HG02885 (cell line): ENCODE data around the gene CTXN3.

Experiments
- ATAC-seq: cut with Tn5 transposase; IDR thresholded peaks from one replicate; pipeline ENCODE4 v1.9.1; 2021; ENCODE audit warnings: mild to moderate bottlenecking; ENCODE audit not compliant: unreplicated experiment, poor library complexity

Gene CTXN3

GRCh38 chr5:127649018-127649439, at the start of gene CTXN3:
TSS of gene CTXN3 (plus strand) at chr5:127649082. CDS start at chr5:127657522, 8,440 bp downstream.
- ATAC-seq: no peak

DNA sequence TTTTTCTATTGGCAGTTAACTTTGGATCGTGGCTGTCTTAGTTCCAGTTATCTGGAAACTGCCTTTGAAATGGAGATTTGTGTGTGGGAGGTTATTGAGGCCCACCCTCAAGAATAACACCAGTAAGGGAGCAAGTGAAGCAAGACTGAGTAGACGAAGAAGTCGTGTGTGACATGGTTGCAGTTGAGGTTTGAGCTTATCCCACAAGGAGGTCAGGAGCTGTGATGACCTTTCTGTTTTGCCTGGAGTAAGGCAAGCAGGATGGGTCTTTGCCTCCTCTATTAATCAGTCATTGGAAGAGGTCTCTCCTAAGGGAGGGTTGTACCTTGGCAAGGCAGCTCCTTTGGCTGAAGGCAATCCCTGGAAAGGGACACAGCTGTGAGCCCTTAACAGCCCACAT, 49.6 kb upstream of the CTXN3 start:
- no peak for ATAC-seq

- ATAC-seq: no peak
These were observed 49.0 kb upstream of the CTXN3 start for GRCh38 chr5:127599847-127600246.

DNA sequence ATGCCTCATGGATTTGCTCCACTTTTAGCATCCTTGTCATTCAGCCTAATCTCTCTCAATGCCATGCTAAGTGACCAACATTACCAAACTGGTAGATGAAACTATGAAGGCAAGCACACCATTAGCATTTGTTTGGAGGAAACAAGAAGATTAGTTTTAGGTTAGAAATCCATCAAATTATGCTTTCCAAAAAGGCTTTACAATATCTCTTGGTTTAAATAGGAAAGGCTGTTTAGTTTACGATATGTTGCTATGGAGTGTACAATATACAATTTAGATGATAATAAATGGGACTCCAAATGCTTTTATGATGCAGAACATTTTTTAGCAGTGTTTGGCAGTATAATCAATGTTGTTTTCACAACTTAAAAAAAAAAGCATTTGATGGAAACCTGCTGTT, 47.8 kb upstream of the CTXN3 start:
- no peak for ATAC-seq

- ATAC-seq: no peak
These were observed 47.3 kb upstream of the CTXN3 start for GRCh38 chr5:127601601-127602000.

DNA sequence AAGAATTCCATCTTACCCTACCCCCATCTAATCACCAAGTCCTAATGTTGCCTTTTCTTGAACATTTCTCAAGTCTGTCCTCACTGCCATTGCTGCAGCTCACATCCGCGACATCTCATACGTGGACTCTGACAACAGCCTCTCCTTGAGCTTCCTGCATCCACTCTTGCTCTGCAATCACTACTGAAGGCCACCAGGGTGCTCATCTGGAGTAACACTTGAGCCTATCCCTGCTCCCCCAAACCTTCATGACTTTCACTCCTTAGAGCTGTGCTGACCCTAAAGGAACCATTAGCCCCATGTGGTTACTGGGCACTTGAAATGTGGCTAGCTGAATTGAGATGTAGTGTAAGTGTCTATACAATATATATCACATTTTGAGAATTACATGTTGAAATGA, 46.4 kb upstream of the CTXN3 start:
- ATAC-seq: no peak

DNA sequence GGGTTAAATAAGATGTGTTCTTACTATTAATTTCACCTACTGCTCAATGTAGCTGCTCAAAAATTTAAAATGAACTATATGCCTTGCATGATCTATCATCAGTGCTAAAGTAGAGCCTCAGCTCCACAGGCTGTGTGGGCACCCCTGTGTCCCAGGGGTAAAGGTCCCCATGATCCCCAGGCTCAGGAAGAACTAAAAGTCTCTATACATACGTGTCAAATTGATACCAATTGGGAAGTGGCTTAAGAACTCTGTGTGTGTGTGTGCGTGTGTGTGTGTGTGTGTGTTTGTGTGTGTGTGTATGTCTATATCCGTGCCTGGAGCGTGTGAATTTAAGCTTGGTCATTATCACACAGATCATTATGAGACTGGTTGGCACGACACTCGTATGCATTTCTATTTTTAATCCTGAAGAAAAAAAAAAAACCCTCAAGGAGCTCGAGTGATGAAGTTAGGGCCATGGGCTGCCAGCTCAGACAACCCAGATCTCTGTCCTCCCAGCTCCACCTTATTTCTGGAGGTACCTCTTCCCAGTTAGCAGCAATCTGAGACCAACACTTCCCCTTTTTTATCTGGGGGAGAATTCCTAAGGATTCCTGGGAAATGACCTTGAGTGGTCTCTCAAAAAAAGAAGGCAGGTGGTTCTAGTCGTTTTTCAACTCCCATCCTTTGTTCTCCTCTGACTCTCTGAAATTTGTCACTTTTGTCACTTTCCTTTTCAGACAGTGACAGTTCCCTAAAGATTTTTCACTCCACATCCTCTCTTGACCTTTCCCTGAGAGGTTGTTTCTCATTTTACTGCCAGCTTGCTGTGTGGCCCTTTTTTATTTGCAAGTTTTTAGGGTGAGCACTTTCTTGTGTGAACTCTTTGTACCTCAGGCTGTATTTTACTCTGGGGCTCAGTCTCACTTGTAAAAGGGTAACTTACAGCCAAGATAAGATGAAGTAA, 45.7 kb upstream of the CTXN3 start:
- ATAC-seq: no peak

DNA sequence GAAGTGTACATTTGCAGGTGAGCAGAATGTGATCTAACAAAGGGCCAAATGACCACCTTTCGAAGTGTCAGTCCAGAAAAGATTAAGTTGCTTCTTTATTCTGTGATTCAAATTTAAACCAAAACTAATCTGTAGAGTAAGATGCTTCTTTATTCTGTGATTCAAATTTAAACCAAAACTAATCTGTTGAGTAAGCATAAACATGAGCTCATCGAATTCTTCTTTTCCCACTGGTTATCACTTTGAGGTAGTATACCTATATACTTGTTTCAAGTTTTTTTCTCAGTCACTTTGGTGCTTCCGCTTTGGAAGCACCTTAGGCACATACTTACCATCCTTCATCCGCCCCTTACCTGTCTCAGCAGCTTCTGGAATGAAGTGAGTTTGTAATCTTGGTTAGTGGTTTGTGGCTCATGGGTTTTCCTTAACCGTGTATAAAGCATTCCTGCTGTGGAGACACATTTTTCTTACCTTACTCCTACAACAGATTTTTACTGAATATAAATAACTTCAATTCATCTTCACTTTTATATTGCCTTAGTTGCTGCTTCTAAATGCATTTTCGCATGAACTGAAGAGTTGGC, 40.7 kb upstream of the CTXN3 start:
- peak; percentile 48 for ATAC-seq

- ATAC-seq: no peak
These were observed 39.9 kb upstream of the CTXN3 start for GRCh38 chr5:127609011-127609410.

- no peak for ATAC-seq
These were observed 38.9 kb upstream of the CTXN3 start for GRCh38 chr5:127609957-127610356.

DNA sequence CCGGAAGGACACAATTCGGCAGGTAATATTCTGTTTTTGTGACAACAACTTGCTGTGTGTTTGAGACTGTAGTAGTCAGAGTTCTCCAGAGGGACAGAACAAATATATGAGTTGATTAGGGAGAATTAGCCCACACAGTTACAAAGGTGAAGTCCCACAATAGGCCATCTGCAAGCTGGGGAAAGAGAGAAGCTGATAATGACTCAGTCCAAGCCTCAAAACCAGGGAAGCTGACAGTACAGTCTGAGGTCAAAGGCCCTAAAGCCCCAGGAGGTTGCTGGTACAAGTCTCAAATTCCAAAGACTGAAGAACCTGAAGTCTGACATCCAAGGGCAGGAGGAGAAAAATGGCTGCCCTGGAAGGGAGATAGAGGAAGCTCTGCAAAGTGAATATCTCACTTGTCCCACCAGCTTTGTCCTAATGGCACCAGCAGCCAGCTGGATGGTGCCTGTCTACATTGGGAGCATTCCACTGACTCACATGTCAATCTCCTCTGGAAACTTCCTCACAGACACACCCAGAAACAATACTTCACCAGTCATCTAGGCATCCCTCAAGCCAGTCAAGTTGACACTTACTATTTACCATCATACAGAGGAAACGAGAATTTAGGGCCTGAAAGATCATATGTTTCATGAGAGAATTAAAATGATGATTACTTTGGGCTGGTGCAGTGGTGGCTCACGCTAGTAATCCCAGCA, 36.3 kb upstream of the CTXN3 start:
- no peak for ATAC-seq

DNA sequence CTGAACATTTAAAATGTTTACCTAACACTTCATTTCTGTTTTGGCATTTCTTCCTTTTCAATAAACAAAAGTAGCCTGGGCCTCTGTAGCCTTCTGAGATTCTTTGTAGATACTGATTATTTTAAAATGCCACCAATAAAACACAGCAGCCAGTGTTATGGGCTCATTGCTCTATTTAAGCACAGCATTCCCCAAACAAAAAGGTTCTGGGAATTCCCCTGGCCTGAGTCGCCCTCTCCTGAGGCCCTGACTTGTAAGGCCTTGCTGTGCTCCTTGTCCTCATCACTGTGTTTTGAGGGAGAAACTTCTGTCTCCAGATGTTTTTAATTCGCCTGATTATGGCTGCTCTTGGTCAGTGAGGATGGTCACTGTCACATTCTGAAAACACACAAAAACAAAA, 33.0 kb upstream of the CTXN3 start:
- ATAC-seq: no peak

- ATAC-seq: no peak
These were observed 28.9 kb upstream of the CTXN3 start for GRCh38 chr5:127619908-127620479.

- no peak for ATAC-seq
These were observed 27.1 kb upstream of the CTXN3 start for GRCh38 chr5:127621601-127622325.

DNA sequence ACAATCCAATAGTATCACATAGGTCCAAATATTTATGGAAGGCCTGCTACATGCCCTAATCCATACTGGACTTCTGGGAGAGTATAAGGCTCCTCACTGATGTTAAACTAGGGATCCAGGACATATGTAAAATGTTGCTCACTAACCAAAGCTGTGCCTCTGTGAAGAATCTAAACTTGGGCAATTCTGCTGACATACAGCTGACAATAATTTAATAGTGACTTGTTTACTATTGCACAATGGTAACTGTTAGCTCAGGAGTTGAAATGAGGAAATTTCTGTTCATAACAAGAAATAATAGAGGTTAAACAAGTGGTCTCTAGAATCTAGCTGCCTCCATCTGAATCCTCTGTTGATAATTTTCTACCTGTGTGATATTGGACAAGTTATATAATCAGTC, 14.9 kb upstream of the CTXN3 start:
- no peak for ATAC-seq

GRCh38 chr5:127639828-127640227, 9.1 kb upstream of the CTXN3 start:
- no peak for ATAC-seq

DNA sequence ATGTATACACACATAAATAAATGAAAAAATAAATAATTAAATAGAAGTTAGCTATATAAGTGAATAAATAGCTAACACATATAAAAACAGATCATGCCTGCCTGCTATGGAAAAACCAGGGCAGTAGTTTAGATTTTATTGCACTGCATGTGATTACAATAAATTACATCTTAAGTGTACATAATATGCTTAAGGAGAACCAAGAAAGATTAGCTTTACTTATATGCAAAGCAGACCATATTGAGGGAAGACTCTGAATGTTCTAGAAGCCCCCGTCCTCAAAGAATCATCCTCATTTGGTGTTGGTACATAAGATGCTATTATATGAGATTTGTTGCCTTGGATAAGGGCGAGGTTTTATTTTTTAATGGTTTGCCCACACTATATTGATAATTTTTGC, 5.9 kb upstream of the CTXN3 start:
- ATAC-seq: no peak

- ATAC-seq: no peak
These were observed 5.3 kb upstream of the CTXN3 start for GRCh38 chr5:127643607-127644006.

- no peak for ATAC-seq
These were observed 3.6 kb upstream of the CTXN3 start for GRCh38 chr5:127645300-127645726.

DNA sequence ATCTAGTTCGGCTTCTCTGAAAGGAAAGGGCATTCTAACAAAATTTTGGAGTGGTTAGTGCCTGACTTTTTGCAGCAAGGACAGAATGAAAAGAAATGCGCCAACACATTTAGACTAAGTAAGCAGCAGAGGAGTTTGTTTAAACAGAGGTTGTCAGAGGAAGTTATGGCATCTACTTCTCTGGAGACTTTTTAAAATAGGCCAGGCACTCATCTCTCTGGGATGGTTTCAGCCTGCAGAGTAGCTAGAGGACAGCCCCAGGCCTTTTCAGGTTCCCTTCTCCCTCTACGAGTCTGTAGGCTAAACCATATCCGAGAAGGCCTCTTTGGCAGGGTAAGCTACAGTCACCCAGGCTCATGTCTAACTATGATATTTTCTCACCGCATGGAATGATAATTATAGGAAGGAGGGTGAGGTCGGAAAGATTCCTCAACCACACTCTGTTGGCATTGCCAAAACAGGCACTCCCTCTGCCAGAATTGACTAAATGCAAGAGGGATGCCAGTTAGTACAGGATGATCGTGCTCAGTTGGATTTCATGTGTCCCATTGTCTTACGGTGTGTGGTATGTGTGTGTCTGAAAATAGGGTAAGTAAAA, 1.4 kb upstream of the CTXN3 start:
- ATAC-seq: no peak
